Fibroblast of skin of abdomen (primary cell): ENCODE data around the gene SLC35F5.
"Not testable (repeated sequence)": the region's sequence is repeated elsewhere in the genome, so short reads cannot be mapped to it uniquely, and the experiment has no call there.

Experiments used
- DNase-seq: peaks from one replicate; pipeline ENCODE4 v3.0.0-alpha.2; 2013

SLC35F5 gene

DNA sequence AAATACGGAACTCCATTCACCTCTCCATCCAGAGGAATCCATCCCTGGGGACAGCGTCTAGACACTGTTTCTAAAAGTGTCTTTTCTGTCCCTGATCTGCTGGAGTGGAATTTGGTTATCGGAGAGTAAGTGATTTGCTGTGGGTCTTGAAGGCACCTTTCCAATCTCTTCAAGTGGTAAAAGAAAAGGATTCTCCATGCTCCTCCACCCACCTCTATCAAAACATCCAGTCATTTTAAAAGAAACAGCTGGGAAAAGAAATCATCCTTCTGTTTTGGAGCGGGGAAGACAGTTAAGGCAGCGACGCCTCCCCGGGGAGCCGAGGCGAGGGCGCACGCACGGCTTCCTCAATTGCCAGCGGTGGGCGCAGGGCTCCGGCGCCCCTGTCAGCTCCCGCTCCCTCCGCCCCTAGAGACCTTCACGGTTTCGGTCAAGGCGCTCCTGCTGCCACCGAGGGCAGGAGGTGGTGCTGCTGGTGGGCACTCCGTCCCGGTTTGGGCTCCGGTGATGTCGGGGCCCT lies 547 bp downstream of the SLC35F5 start:
- peak; percentile 10 for DNase-seq

DNA sequence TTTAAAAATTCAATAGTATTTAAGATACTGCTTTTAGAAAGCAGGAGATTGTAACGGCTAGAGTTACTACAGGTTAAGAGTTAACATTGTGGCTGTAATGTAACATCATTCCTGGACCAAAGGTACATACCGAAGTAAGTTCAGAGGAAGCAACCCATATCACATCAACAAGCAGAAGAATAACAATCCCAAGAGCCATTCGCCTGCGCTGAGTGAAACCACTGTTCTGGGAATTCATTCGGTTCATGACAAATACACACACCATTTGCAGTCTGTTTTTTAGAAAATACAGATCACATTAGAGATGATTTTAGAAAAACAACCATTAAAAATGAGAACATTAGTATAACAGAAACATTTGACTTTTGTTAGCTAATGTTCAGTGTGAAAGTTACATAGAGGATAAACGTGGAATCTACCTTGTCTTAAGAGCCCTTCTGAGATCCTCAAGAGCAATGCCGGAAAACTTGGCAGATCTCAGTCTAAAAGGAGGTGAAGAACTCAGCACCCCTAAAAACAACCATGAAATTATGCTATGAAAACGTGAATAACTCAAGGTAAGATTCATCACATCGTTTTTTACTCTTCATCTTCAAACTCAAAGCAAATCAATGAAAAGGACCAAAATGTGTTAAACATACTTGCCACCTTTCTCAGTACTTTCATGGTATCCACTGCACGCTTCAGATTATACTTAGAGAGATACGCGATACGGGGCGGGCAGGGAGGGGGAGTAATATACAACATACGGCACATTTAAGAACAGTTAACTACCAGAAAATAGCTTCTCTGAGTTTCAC lies 1.2 kb downstream of the SLC35F5 start:
- DNase-seq = no peak

DNA sequence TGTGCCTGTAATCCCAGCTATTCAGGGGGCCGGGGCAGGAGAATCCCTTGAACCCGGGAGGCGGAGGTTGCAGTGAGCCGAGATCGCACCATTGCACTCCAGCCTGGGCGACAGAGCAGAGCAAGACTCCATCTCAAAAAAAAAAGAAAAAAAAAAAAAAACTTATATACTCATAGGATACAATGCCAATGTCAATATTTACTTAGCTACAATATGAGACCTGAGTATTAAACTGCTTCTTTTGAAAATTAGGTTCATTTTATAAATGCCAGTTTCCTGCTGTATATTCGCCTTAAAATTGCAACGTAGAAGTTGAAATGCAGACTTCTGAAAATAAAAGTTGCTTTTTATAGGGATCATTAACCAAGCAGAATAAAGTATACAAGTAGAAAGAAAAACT lies 2.3 kb downstream of the SLC35F5 start:
- DNase-seq = no peak

DNA sequence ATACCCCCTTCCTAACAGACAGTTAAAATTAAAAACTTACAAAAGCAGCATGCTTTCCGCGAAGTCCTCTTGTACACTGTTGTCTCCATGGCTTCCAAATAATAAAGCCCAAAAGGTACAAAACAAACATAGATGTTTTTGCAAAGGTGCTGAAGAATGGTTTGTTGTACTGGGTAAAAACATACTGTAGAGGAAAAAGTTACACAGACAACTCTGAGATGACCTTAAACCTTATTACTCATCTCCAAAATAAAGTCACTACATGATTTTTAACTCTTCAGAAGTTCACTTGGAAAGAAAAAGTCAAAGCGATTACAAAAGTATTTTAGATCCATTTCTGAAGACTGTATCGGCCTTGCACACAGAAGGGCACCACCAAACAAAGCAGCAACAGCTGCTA lies 6.1 kb downstream of the SLC35F5 start:
- DNase-seq = no peak

DNA sequence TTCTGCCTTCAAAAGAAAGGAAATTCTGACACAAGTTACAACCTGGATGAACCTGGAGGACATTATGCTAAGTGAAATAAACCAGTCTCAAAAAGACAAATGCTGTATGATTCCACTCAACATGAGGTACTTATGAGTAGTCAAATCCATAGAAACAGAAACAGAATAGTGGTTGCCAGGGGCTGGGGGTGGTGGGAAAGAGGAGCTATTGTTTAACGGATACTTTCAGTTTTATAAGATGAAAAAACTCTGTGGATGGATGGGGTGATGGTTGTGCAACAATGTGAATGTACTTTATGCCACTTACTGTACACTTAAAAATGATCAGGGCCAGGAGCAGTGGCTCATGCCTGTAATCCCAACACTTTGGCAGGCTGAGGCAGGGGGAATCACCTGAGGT lies 15.4 kb downstream of the SLC35F5 start:
- no peak for DNase-seq

DNA sequence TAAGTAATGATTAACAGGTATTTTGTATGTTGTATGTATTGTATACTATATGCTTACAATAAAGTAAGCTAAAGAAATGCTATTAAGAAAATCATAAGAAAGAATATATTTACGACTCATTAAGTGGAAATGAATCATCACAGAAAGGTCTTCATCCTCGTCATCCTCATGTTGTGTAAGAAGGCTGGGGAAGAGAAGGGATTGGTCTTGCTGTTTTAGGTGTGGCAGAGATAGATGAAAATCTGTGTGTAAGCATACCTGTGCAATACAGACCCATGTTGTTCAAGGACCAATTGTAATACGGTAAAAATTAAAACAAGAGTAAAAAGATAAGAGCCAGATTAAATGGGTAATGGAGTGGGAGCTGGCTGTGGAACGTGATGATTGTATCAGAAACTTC lies 16.6 kb downstream of the SLC35F5 start:
- DNase-seq = no peak

DNA sequence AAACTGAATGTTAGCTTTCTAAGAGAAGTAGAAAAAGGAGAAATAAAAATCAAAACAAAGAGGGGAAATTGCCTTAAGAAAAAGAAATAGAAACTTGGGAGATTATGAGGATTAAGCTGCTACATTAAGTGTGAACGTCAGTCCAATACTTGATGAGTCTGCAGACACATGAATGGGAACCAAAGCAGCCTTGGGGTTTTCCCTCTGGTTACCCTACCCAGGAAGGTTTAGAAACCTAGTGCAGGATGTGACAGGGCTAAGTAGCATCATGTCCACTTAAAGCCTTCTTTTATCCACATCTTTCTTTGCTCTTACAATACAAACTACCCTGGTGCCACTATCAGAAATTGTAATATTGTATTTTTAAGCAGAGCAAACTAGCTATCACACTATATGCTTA lies 22.3 kb downstream of the SLC35F5 start:
- DNase-seq = no peak

DNA sequence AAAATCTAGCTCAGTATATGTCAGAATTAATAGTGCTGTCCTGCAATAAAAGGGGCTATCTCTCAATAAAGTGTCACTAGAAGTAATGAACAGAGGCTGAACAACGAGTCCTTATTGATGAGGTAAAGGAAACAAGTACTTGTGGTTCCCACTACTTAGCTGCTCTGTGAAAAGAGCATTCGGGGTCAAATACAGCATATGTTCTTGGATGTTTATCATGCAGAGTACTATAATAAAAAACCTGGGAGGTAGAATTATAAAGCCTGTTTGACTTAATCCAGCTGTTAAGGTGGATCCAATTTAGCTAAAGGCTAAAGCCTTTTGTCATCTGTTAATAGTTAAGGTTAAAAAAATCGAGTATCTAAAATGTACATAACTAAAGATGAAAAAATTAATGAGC lies 32.4 kb downstream of the SLC35F5 start:
- no peak for DNase-seq

DNA sequence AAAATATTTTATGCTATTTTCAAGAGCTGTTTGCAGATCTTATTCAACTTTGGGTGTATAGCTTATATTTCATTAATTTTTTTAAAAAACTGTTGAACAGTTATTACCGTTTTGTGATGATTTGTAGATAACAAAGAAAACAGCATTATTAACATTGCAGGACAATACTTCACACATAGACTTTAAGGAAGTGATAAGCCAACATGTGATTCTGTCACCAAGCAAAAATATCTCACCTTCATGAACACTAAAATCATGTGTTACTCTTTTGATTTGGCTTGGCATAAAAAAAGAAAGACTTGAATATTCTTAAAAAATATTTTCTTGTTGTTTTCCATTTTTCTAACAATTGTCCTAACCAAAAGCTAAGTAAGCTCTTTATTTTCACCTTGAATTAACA lies 33.0 kb downstream of the SLC35F5 start:
- DNase-seq = no peak

DNA sequence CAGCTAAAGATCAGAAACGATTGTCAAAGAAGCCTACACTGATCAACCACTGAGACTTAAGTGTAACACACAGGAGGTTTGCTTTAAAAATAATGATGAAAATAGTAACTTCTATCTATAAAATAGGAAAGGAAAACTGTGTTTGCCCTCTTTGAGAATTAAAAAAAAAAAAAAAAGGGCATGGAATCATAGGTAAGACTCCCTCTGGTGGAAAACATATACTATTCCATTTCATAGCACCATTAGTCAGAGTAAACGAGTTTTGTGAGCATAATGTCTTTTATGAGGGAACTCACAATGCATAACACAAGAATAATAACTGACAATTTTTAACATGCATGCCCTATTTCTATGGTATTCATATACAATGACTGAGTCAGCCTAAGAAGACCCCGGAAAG lies 36.3 kb downstream of the SLC35F5 start:
- peak; percentile 9 for DNase-seq

DNA sequence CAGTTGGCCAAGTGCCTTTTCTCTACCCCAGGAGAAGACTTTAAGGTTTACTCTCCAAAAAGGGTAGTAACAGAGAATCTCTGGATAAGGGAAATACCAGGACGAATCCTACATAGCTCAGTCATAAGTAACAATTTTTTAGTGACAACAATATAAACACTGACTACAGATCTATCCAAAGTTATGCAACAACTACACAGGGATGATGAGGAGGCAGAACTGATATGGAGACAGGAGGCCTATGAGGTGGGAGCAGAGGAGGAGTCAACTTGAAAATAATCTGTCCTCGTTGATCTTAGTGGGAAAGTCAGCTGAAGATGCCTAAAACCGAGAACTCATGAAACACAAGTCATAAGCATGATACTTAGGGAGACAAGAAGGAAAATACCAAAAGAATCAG lies 40.2 kb downstream of the SLC35F5 start:
- DNase-seq = peak; percentile 23

DNA sequence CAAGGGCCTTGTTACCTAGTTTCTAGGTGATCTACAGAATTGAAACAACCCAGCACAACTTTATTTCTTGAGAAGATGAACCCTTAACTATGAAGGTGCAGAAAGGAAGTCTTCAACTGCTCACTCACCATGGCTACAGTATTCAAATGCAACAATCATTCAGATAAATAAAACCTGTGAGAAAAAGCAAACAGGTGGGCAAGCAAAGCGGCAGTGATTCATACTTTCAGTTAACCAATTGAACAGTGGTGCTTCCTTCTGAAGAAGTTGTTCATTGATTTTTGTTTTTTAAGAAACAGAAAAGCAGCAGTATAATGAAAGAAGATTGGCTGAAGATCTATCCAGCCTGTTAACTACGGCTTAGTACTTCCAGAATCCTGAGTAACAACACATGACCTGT lies 43.5 kb downstream of the SLC35F5 start:
- no peak for DNase-seq

DNA sequence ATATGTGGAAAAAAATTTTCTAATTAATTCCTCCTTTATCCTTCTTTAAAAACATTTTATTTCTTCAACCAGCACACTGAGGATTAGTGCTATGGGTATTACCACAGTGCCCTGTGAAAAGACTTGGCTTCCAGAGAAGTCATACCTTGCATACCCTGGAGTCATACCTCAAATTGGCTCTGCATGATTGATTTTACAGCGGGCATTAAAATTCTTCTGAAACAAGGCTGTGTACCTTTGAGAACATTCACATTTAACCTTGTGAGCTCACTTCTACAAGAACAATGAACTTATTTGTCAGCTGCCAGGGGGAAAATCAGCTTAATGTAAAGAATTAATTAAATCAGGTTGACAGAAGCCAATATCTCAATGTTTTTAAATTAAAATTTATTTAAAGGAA lies 44.6 kb downstream of the SLC35F5 start:
- DNase-seq = no peak

DNA sequence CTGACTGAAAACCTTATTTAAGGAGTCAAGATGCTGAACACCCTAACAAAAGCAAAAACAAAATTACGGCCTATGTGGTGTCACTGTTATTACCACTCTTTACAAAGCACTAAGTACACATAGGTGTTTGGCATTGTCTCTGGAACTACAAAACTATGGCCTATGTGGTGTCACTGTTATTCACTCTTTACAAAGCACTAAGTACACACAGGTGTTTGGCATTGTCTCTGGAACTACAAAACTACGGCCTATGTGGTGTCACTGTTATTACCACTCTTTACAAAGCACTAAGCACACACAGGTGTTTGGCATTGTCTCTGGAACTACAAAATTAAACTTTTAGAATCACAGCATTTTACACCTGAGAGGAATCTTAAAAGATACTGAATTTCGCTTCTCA lies 47.4 kb downstream of the SLC35F5 start:
- no peak for DNase-seq

DNA sequence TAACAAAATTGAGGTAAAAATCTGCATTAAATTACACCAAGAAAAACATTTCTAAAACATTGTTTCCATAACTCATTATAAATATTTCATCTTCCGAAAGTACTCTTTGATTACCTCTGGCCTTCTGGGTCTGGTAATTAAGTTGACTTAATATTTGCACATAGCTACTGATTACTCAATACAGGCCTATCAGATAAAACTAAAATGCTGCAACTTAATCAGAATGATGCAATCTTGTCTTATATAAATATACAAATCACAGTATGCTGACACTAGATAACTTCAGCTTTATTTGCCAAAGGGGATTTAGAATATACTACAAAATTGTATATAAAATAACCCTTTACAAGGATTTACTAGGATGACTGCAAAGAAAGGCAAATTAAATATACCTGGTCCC lies 49.3 kb downstream of the SLC35F5 start:
- no peak for DNase-seq

DNA sequence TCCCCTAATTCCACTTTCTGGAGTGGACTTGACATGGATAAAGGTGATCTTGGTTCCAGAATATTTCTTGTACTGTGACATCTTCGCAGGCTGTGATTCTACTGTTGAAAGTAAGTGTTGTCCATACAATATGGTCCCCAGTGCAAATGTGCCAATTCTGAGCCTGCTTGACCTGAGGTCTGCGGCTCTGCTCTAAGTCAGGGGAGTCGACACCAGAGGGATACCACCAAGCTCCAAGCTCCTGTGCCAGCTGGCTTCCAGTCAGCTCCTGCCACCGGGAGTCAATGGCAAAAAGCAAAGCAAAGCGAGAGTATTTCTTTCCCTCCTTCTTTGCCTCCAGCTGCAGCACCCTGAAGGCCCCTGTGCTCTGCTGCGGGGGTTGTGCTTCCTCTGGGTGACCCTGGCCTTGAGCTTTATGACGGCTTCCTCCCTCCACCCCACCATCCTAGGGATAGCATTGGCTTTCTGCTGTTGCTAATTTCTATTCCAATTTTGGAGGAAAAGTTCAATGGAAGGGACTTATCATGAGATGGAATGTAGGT lies 50.4 kb downstream of the SLC35F5 start:
- no peak for DNase-seq

DNA sequence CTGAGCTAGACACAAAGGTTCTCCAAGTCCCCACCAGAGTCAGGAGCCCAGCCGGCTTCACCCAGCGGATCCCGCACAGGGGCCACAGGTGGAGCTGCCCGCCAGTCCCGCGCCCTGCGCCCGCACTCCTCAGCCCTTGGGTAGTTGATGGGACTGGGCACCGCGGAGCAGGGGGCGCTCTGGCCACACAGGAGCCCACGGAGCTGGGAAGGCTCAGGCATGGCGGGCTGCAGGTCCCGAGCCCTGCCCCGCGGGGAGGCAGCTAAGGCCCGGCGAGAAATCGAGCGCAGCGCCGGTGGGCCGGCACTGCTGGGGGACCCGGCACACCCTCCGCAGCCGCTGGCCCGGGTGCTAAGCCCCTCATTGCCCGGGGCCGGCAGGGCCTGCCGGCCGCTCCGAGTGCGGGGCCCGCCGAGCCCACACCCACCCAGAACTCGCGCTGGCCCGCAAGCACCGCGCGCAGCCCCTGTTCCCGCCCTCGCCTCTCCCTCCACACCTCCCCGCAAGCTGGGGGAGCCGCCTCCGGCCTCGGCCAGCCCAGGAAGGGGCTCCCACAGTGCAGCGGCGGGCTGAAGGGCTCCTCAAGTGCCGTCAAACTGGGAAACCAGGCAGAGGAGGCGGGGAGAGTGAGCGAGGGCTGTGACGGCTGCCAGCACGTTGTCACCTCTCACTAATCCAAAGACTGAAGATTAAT lies 52.0 kb downstream of the SLC35F5 start:
- not testable (repeated sequence) for DNase-seq

DNA sequence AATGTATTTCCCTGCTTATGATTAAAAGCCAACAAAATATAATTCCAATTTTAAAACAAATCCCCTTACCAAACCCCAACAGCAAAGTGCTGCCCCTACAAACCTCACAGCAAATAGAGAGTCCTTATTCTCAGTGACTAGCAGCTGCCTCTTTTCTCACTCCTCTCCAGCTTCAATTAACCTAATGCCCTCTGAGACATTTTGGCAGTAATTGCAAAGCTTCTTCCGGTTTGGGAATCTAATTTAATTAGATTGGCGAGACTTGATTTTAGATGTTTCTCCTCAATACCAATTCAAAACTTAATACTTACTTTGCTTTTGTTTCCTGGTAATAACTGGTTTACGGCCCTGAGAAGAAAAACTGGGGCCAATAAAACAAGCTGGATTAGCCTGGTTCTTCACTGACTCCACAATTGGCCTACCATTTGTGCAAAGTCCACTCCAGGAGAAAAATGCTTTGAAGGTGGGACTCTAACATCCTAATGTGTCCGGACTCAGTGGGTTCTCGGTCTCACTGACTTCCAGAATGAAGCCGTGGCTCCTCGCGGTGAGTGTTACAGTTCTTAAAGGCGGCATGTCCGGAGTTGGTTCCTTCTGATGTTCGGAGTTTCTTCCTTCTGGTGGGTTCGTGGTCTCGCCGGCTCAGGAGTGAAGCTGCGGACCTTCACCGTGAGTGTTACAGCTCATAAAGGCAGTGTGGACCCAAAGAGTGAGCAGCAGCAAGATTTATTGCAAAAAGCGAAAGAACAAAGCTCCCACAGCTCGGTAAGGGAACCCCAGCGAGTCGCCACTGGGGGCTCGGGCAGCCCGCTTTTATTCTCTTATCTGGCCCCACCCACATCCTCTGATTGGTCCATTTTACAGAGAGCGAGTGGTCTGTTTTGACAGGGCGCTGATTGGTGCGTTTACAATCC lies 52.8 kb downstream of the SLC35F5 start:
- DNase-seq = no peak

DNA sequence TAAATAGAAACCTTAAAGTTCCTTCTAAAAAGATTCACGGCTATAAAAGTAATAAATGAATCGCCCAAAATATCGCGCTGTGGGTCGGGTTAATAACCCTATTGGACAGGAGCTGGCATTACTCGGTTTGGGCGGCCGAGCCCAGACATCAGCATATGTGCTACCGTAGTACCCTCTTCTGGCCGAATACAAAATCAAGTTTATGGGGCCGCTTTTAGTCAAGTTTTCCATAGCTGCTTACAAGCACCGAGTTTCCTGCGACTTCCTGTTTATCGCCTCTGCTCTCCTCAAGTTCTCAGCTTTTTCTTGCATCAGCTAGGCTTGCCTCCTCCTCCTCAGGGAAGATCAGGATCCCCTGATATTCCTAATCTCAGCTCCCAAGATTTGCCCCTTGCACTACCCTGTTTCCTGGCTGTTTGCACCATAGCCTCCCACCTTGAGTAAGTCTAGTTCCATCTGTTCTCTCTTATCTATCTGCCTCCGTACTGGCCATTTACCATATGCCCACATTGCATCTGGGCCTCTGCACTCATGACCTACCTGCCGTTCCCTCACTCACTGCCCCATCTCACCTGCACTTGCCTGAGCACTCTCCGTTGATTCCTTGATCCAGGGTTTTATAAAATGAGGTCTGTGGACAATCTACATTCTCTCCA lies 56.1 kb downstream of the SLC35F5 start:
- DNase-seq = no peak

DNA sequence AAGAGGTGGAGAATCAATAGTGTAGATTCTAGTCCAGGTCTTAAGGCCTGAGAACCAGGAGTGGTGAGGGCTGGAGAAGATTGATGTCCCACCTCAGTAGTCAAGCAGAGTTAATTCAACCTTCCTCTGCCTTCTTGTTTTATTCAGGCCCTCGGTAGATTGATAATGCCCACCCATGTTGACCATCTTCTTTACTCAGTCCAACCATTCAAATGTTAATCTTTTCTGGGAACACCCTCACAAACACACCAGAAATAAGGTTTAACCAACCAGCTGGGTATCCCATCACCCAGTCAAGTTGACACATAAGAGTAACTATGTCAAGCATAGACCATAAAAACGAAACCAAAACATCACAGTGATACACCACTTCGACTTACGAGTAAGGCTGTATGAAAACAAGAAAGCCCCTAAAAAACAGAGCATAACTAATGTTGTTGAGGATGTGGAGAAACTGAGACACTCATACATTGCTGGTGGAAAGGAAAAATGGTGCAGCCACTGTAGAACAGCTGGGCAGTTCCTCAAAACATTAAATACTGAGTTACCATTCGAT lies 57.5 kb downstream of the SLC35F5 start:
- DNase-seq = no peak

DNA sequence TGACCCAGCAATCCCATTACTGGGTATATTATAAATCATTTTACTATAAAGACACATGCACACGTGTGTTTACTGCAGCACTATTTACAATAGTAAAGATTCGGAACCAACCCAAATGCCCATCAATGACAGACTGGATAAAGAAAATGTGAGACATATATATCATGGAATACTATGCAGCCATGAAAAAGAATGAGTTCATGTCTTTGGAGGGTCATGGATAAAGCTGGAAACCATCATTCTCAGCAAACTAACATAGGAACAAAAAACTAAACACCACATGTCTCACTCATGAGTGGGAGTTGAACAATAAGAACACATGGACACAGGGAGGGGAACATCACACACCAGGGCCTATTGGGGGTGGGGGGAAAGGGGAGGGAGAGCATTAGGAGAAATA lies 58.2 kb downstream of the SLC35F5 start:
- DNase-seq = not testable (repeated sequence)

DNA sequence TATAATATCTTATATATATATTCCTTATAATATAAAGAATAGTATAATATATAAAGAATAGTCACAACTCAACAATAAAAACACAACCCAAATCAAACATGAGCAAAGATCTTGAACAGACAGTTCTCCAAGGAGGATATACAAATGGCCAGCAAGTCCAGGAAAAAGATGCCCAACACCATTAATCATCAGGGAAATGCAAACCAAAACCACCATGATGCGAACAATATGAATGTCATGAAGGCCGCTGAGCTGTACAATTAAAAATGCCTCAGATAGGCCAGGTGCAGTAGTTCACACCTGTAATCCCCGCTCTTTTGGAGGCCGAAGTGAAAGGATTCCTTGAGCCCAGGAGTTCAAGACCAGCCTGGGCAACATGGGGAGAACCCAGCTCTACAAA lies 58.9 kb downstream of the SLC35F5 start:
- DNase-seq = no peak
